ENCODE measurements around the gene LYRM1.
"Not testable (repeated sequence)": the region's sequence is repeated elsewhere in the genome, so short reads cannot be mapped to it uniquely, and the experiment has no call there.

Gene LYRM1

DNA sequence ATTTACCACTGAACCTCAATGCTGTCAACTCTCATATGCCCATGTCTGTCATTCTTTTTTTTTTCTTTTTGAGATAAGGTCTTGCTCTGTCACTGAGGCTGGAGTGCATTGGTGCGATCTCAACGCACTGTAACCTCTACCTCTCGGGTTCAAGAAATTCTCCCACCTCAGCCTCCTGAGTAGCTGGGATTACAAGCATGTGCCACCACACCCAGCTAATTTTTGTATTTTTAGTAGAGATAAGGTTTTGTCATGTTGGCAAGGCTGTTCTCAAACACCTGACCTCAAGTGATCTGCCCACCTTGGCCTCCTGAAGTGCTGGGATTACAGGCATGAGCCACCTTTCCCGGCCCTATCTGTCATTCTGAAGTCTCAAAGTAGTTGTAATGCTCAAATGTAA, 72.6 kb downstream of the LYRM1 start:
- not testable (repeated sequence) for DNase-seq
